Effector memory CD4-positive, alpha-beta T cell (primary cell): Measurements from ENCODE around the gene SLAMF7.
"Not testable (repeated sequence)": the region's sequence is repeated elsewhere in the genome, so short reads cannot be mapped to it uniquely, and the experiment has no call there.

Source experiments
- DNase-seq, 3 donors: peaks; one replicate each; pipeline ENCODE4 v3.0.0-alpha.2; 2020
- H3K27ac ChIP-seq: 2 replicates; pipeline ENCODE4 v1.7.0; 2013; ENCODE audit warnings: mild to moderate bottlenecking, low read length, moderate library complexity; ENCODE audit not compliant: insufficient read depth, poor library complexity, severe bottlenecking
- H3K27me3 ChIP-seq: replicated peaks from 2 replicates; pipeline ENCODE4 v1.7.0; 2013; ENCODE audit warnings: mild to moderate bottlenecking, low read length; ENCODE audit not compliant: insufficient read depth, control insufficient read depth, poor library complexity, severe bottlenecking
- H3K36me3 ChIP-seq: 2 replicates; pipeline ENCODE4 v1.7.0; 2013; ENCODE audit warnings: mild to moderate bottlenecking, low read length, moderate library complexity; ENCODE audit not compliant: control insufficient read depth, insufficient read depth
- H3K4me1 ChIP-seq: 2 replicates; pipeline ENCODE4 v1.7.0; 2013; ENCODE audit warnings: low read length, mild to moderate bottlenecking; ENCODE audit not compliant: control insufficient read depth, insufficient read depth, poor library complexity, severe bottlenecking
- H3K4me3 ChIP-seq: 2 replicates; pipeline ENCODE4 v1.7.0; 2013; ENCODE audit warnings: low read length, low read depth, mild to moderate bottlenecking; ENCODE audit not compliant: insufficient read depth, poor library complexity, severe bottlenecking
- H3K9me3 ChIP-seq: 2 replicates; pipeline ENCODE4 v1.7.0; 2013; ENCODE audit warnings: mild to moderate bottlenecking, low read length, moderate library complexity; ENCODE audit not compliant: control insufficient read depth

The SLAMF7 gene

DNA sequence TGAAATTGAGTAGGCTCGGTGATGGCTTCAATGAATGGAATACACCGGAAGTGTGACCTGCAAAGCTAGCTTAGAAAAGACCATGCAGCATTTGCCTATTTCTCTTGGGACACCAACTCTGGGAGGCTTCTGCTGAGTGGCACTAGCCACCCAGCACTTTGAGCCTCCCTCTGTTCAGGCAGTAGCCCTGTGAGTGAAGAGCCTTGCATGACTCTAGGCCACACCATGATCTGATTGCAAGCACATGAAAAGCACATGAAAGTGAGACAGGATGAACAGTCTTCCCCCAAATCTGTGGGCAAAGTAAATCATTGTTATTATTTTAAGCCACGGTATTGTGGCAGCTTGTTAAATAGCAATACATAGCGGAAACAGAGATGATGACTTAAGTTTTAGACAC lies 30.2 kb upstream of the SLAMF7 start:
- H3K27me3 ChIP-seq = no peaks in the 10 kb centered on the region
- no peaks in the 10 kb centered on the region for H3K9me3 ChIP-seq
- peak overlapping the region; percentile 69 for H3K4me3 ChIP-seq
- peaks cover 9% of the 10 kb centered on the region for H3K36me3 ChIP-seq
- peak overlapping the region; percentile 90 for H3K27ac ChIP-seq
- peaks cover 66% of the 10 kb centered on the region for H3K4me1 ChIP-seq
- no peak for DNase-seq

DNA sequence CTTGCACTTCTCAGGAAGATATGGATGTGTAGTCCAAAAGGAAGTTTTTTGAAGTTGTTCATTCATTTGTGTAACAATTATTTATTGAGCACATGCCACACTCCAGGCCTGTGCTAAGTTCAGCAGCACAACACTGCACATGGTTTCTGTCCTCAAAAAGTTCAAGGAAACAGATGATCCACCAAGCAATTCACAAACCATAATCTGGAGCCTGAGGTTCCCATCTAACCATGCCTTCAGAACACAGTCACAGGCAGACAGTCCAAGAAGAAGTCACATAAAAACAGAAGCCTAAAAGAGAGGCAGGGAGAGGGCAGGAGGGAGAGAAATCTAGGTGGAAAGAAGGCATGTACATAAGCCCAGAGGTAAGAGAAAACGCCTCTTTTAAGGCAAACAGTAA lies 29.3 kb upstream of the SLAMF7 start:
- no peaks in the 10 kb centered on the region for H3K9me3 ChIP-seq
- H3K36me3 ChIP-seq = peaks cover 3% of the 10 kb centered on the region
- no peak for DNase-seq
- H3K4me1 ChIP-seq = peaks cover 60% of the 10 kb centered on the region
- H3K27ac ChIP-seq = peak overlapping the region; percentile 90
- H3K4me3 ChIP-seq = peak overlapping the region; percentile 69
- H3K27me3 ChIP-seq = no peaks in the 10 kb centered on the region

DNA sequence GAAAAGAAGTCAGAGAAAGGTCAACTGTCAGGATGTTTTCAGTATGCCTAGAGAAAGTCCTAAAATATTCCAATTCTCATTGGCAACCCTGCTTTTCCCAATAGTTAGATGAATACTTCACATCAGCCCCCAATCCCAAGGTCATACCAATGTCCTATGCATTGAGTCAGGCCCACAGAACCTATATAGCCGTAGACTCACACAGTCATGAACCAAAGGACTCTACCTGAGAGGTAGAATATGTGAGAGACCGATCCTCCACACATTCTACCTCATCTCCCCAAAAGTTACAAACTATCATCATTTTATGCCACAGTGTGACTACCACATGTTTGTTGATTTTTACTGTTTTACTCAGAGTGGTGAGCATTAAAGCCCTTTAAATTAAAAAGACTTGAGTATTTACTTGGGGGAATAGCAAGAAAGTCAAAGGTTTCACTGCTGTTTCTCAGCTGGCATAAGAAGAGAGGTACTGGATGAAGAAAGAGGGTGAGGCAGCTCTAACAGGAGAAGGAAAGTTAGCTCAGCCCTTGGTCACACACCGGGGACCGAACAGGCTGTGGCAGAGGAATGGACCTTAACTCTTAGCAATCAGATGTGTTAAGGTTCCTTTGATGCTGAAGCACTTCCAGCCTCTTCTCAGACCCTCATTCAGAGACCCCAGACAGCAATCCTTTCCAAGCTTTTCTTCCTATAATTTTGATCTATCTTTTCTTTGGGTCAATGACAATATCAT lies 28.4 kb upstream of the SLAMF7 start:
- DNase-seq = no peak
- no peaks in the 10 kb centered on the region for H3K27me3 ChIP-seq
- H3K4me3 ChIP-seq = peak overlapping the region; percentile 69
- H3K36me3 ChIP-seq = peaks cover 3% of the 10 kb centered on the region
- peak overlapping the region; percentile 90 for H3K27ac ChIP-seq
- peaks cover 57% of the 10 kb centered on the region for H3K4me1 ChIP-seq
- H3K9me3 ChIP-seq = no peaks in the 10 kb centered on the region

DNA sequence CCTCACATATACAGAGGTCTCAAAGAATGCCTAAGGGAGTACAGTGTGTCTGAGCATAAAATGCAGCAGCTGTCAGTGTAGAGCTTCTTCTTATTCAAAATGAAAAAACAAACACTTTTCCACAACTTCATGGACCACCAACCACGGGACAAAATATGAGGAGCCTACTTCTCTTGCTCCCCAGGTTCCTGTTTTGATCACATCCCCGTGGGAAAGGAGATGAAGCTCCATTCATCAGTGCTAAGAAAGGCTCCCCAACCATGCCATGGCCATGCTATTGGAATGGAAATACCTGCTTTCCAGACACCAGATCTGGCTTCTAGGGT lies 27.8 kb upstream of the SLAMF7 start:
- no peak for DNase-seq
- Histone ChIP-seq H3K4me1 (peaks cover 53% of the 10 kb centered on the region), H3K9me3 (no peaks in the 10 kb centered on the region), H3K27ac (peak overlapping the region; percentile 90), H3K27me3 (no peaks in the 10 kb centered on the region), H3K36me3 (peaks cover 3% of the 10 kb centered on the region), H3K4me3 (peak overlapping the region; percentile 69)

DNA sequence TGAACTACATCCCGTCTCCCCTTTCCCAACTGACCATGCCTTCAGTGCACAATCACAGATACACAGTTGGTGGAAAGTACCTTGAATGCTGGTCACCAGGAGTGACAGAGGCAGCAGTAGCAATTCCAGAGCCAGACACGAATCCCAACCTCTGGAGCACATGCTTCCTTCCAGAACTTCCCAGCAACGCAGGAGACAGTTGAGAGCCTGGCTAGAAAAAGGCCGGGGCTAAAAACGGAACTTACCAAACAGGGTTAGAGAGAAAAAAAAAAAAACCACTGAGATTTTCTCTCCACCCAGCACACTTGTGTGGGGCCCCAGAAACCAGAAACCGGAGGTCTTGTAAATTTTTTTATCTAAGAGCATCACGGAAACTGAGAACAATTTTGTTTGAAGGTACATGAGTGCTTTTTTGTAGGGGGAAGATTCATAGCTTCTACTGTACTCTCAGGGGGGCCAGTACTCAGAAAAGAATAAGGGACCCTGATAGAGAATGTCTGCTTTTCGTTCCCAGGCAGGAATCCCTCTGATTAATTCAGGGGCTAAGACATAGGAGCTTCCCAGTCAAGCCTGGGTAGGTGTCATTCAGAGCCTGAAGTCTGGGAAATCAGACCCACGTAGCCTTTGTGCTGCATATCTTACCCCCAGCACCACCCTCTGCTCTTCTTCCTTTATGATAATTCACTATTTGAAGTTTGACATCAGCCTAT lies 27.3 kb upstream of the SLAMF7 start, which contains the start of gene CD48:
Gene CD48, minus strand, starts transcription at position 221 of the 710 bp plus-strand sequence. Its CDS starts 59 bp downstream, at position 162.
- peaks cover 47% of the 10 kb centered on the region for H3K4me1 ChIP-seq

DNA sequence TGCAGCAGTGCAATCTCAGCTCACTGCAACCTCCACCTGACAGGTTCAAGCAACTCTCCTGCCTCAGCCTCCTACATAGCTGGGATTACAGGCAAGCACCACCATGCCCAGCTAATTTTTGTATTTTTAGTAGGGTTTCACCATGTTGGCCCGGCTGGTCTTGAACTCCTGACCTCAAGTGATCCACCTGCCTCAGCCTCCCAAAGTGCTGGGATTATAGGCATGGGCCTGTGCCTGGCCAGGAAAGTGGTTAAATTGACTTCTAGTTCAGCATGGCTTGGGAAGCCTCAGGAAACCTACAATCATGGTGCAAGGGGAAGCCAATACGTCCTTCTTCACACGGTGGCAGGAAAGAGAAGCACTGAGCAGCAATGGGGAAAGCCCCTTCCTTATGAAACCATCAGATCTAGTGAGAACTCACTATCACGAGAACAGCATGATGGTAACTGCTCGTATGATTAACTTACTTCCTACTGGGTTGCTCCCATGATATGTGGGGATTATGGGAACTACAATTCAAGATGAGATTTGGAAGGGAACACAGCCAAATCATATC lies 26.4 kb upstream of the SLAMF7 start:
- peak; percentile 37 to 46 (median 38) for DNase-seq
- not testable (repeated sequence) for H3K4me3 ChIP-seq, H3K36me3 ChIP-seq, H3K9me3 ChIP-seq, H3K27me3 ChIP-seq
- H3K27ac ChIP-seq = peak overlapping the region; percentile 90
- H3K4me1 ChIP-seq = peaks cover 39% of the 10 kb centered on the region

More for the DNA sequence above, 27.3 kb upstream of the SLAMF7 start, which contains the start of gene CD48:
- H3K27ac ChIP-seq = peak within 1 kb of the TSS; percentile 90
- no peaks in the 10 kb centered on the region for H3K9me3 ChIP-seq
- H3K36me3 ChIP-seq = peaks cover 3% of the 10 kb centered on the region
- H3K4me3 ChIP-seq = peak within 1 kb of the TSS; percentile 69
- H3K27me3 ChIP-seq = no peaks in the 10 kb centered on the region
- DNase-seq = peak; percentile 20 to 39 (median 28)

DNA sequence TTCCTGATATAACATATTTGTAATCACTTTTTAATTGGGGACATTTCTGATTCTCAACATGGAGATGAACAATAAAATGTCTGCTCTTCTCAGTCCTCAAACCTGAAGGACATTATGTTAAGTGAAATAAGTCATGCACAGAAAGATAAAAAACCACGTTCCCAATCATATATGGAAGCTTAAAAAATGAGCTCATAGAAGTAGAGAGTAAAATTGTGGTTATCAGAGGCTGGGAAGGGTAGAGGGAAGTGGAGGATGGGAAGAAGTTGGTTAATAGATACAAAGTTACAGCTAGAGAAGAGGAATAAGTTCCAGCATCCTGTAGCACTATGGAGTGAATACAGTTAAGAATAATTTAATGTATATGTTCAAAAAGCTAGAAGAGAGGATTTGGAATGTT lies 25.9 kb upstream of the SLAMF7 start:
- Histone ChIP-seq H3K27me3 (no peaks in the 10 kb centered on the region), H3K4me3 (no peak overlapping the region), H3K27ac (peak overlapping the region; percentile 90), H3K36me3 (no peaks in the 10 kb centered on the region), H3K4me1 (peaks cover 33% of the 10 kb centered on the region), H3K9me3 (no peaks in the 10 kb centered on the region)
- DNase-seq = no peak

DNA sequence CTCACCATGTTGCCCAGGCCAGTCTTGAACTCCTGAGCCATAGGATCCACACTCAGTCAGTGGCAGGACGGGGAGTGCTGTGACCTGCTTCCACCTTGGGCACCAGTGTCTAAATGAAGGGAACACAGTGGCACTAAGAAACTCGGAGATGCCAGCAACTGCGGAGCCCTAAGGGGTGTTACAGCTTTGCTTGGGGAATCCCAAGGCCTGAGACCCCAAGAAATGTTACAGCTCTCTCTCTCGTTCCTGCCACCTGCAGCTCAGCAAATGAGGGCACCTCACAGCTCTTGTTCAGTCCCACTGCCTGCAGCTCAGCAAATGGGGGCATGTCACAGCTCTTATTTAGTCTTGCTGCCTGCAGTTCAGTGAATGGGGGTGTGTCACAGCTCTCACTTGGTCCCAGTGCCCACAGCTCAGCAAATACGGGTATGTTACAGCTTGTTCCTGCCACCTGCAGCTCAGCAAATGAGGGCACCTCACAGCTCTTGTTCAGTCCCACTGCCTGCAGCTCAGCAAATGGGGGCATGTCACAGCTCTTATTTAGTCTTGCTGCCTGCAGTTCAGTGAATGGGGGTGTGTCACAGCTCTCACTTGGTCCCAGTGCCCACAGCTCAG lies 24.9 kb upstream of the SLAMF7 start:
- peak overlapping the region; percentile 90 for H3K27ac ChIP-seq
- H3K36me3 ChIP-seq, H3K9me3 ChIP-seq, H3K4me3 ChIP-seq, H3K27me3 ChIP-seq, DNase-seq: not testable (repeated sequence)
- peaks cover 25% of the 10 kb centered on the region for H3K4me1 ChIP-seq

DNA sequence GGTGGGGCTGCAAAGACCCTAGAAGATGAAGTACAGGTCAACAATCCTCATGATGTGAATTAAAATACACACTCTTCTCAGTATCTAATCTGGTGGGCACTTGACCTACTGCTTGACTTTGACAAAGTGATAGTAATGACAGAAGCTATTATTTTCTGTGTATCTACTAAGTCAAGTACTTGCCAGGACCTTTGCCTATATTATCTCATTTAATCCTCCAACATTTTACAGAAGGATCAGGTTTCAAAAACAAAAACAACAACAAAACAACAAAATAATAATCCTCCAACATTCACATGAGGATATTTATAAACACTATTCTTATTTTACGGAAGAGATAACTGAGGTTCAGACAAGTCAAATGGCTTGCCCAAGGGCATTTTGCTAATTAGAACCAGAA lies 23.0 kb upstream of the SLAMF7 start:
- no peaks in the 10 kb centered on the region for H3K36me3 ChIP-seq
- DNase-seq = no peak
- H3K27ac ChIP-seq = no peak overlapping the region
- no peaks in the 10 kb centered on the region for H3K27me3 ChIP-seq
- no peak overlapping the region for H3K4me3 ChIP-seq
- no peaks in the 10 kb centered on the region for H3K9me3 ChIP-seq
- H3K4me1 ChIP-seq = peaks cover 16% of the 10 kb centered on the region

DNA sequence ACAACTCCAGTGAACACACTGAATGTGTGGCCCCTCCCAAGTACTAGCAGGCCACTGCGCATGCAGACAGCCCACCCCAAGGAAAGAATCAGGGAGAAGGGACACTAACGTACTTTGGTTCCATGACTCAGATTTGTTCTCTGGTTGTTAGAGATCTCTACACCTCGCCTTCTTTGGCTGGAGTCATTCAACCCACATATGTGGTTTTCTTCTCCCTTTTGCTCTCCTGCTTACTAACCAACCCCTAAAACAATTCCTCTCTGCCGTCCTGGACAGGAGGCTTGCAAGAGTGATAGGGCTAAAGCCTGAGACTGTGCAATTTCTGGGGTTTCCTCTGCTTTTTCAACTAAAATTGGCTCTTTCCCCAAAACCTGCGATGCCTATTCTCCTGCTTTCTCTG lies 21.7 kb upstream of the SLAMF7 start:
- H3K27ac ChIP-seq = no peak overlapping the region
- no peak overlapping the region for H3K4me3 ChIP-seq
- no peaks in the 10 kb centered on the region for H3K9me3 ChIP-seq
- no peak for DNase-seq
- peaks cover 12% of the 10 kb centered on the region for H3K4me1 ChIP-seq
- H3K36me3 ChIP-seq = no peaks in the 10 kb centered on the region
- no peaks in the 10 kb centered on the region for H3K27me3 ChIP-seq
